ENCODE results near the gene SCP2D1. TPM values are rescaled to one million over a fixed set of nuclear protein-coding genes. Genes with fewer than 3 reads are reported as not detected.

SCP2D1 gene
- total RNA-seq, 1 experiment from 2014 or later: not detected

GRCh38 chr20:18790787-18791186, 22.8 kb upstream of the SCP2D1 start:
- no peaks in the 10 kb centered on the region for H3K9me2 ChIP-seq (ENCODE audit: insufficient read depth)
- H3K79me2 ChIP-seq (ENCODE audit: insufficient read depth, low read length): no peaks in the 10 kb centered on the region
- H4K20me1 ChIP-seq (ENCODE audit: insufficient read depth): no peaks in the 10 kb centered on the region
- no peaks in the 10 kb centered on the region for H3K9me3 ChIP-seq (ENCODE audit: control insufficient read depth in 1 of 2, insufficient read depth in 1 of 2, low read depth in 1 of 2, low read length in 2 of 2)
- peaks cover 8% of the 10 kb centered on the region; the same call in 1 of the 2 replicates for H3K27me3 ChIP-seq (ENCODE audit: insufficient read depth, low read length)
- H3K27ac ChIP-seq (ENCODE audit: low read depth, low read length): no peak overlapping the region
- POLR2A ChIA-PET: no interaction called here
- peaks cover 5 to 6% of the 10 kb centered on the region in 2 experiments; a peak in 2 of 4 replicates for H3K4me1 ChIP-seq (ENCODE audit: control insufficient read depth in 1 of 2, insufficient read depth in 2 of 2, low read length in 2 of 2)
- DNase-seq (ENCODE audit: low read depth, low spot score) (no peak), ATAC-seq (no peak)
- H3K4me2 ChIP-seq (ENCODE audit: low read length): no peak overlapping the region
- intact Hi-C loops (cut with micrococcal nuclease): no loop called here
- no peaks in the 10 kb centered on the region for H3K36me3 ChIP-seq (ENCODE audit: control insufficient read depth in 1 of 2, insufficient read depth in 2 of 2, low read length in 2 of 2)
- no peak overlapping the region for H3K9ac ChIP-seq (ENCODE audit: low read length)
- BruUV-seq (replicated peaks): no TSS peak
- H2AFZ ChIP-seq (ENCODE audit: low read depth, low read length, poor library complexity, severe bottlenecking): no peak overlapping the region
- TF ChIP-seq YY1 (IDR thresholded peaks at IDR 0.05; ENCODE audit: extremely low read depth, insufficient replicate concordance, low read depth, low read length) (no peak), CTCF (IDR thresholded peaks at IDR 0.05 in 2 of 3, conservative IDR thresholded peaks at IDR 0.05 in 1 of 3; ENCODE audit: borderline replicate concordance in 1 of 3, insufficient read depth in 1 of 3, low read depth in 2 of 3, low read length in 2 of 3) (no peak), SIN3A (IDR thresholded peaks at IDR 0.05; ENCODE audit: low read depth) (no peak), ZFX (IDR thresholded peaks at IDR 0.05) (no peak), TCF7L2 (IDR thresholded peaks at IDR 0.05; ENCODE audit: borderline replicate concordance, extremely low read depth, insufficient read depth, insufficient read length) (no peak), ATF3 (IDR thresholded peaks at IDR 0.05) (no peak), EZH2 (IDR thresholded peaks at IDR 0.05) (no peak), CEBPB (IDR thresholded peaks at IDR 0.05; ENCODE audit: low read depth) (no peak), ZBTB33 (IDR thresholded peaks at IDR 0.05; ENCODE audit: extremely low read depth, insufficient replicate concordance, low read length) (no peak), CBX3 (IDR thresholded peaks at IDR 0.05; ENCODE audit: low read depth) (no peak), JUND (IDR thresholded peaks at IDR 0.05) (no peak), ZNF274 (IDR thresholded peaks at IDR 0.05; ENCODE audit: low read depth, low read length) (no peak), FOSL1 (IDR thresholded peaks at IDR 0.05; ENCODE audit: low read depth) (no peak), ELF1 (IDR thresholded peaks at IDR 0.05; ENCODE audit: borderline replicate concordance, low read depth) (no peak), POLR2AphosphoS5 (IDR thresholded peaks at IDR 0.05; ENCODE audit: low read depth, low read length) (no peak), REST (IDR thresholded peaks at IDR 0.05; ENCODE audit: low read depth) (no peak), POLR2A (IDR thresholded peaks at IDR 0.05; ENCODE audit: borderline replicate concordance, extremely low read depth, insufficient read depth, insufficient read length) (no peak), SP1 (IDR thresholded peaks at IDR 0.05; ENCODE audit: low read depth) (no peak), RAD21 (IDR thresholded peaks at IDR 0.05; ENCODE audit: low read depth) (no peak), EZH2phosphoT487 (IDR thresholded peaks at IDR 0.05; ENCODE audit: borderline replicate concordance) (no peak)
- H3K4me3 ChIP-seq (replicated peaks in 1 of 2; ENCODE audit: low read depth in 1 of 2, low read length in 2 of 2): no peak overlapping the region
- CTCF ChIA-PET: no interaction called here
- RAD21 ChIA-PET (ENCODE audit: low non-redundant PET in 1 of 2, low total read pairs in 2 of 2, uncharacterized antibody in 2 of 2, unreplicated experiment in 2 of 2): no interaction called here
